NCI-H510A (cell line): ENCODE data around the gene PARP6.
A peak's percentile ranks its signal among the peaks of the same experiment; 100 is the strongest.

Source experiments
- DNase-seq: peaks from one replicate; lab custom pipeline; 2025; lab: John Stamatoyannopoulos, UW

The PARP6 gene

DNA sequence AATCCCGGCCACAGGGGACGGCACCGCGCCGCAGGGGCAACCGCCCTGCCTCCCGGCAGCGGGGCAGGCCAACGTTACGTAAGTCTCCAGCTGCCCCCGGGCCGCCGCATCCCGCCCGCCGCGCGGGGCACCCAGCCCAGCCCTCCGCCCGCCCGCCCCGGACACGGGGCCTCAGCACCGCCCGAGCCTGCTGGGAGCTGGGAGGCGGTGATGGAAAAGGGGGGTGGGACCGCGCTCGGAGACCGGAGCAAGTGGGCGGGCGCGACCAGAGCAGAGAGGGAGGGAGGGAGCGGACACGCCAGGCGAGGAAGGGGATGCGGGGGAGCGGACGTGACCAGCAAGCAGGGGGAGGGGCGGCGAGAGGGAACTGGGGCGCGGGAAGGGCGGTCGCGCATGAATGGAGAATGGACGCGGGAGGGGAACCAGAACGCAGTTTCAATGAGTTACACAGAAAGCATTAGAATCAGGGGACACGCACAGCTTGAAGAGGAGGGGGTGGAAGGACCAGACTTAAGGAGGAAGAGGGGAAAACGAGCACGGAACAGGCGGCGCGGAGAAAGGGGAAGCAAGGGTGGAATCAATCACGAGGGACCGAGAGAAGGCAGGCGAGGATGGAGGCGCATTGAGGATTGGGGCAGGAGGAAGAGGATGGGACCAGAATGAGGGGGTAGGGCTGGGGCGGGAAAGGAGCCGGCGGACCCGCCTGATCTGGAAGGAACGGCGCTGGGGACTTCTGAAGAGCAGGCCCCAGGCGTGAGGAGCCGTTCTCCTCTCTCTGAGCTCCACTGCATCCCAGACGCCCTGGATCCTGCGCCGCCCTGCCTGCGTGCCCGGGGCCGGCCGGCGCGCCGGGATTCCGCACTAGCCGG, 41.9 kb downstream of the PARP6 start:
- DNase-seq: peak; percentile 74

DNA sequence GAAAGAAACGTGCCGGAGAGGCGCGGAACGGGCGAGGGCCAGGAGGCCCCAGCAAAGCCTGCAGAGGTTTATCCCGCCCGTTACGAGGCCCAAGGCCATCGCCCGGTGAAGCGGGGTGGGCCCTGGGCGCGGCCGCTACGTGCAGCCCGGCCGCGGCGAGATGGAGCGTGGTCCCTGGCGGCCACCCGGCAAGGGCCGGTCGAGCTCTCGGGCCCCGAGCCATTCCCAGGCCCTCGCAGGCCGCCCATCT, 42.5 kb downstream of the PARP6 start:
- no peak for DNase-seq

DNA sequence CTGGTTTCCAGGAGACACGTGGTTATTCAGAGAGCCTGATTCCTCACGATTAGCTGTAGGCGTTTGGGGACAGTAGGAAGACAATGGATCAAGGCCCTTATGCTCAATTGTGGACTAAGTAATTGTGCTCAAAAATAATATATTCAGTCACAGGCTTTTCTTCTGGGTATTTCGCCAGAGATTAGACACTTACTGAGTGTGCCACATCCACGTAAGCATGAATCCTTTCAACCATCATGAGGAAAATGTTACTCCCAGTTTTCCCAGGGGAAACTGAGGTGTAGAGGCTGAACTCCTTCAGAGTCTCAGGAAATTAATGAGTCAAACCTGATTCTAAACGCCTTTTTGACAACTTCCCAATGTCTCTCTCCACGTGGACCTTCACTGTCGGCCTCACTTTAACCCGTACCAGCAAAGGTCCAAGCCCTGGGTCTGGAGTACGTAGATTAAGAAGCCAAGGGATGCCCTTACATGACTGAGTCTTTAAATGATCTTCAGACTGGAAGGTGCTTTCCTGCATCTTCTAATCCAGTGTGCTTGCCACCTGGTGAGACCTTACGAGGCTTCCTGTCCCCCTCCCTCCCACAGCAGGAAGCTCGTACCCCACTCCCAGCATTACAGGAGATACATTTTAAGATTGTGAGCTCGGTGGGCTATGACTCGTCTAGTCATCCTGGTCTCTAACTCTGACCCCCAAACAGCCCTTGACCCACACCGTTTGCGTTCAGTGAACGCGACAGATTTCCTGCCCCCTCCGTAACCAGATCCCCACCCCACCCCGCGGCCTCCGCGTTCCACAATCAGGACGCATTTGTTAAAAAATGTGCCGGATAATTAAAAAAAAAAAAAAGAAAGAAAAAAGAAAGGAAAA, 43.0 kb downstream of the PARP6 start:
- DNase-seq: no peak

DNA sequence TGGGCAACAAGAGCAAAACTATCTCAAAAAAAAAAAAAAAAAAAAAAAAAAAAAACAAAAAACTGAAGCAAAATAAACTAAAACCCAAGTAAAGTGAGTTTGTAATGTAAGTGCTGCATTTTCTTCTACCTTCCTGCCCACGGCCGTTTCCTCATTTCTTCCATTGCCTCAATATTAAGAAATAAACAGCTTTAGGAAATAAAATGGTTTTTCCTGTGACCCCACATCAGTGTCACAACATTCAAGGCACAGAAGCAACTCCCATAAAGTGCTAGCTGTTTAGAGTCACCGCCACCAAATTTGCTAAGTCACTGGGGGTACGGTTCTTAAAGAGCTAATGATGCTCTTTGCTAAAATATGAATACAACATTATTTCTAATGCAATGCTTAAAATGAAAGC, 44.6 kb downstream of the PARP6 start:
- no peak for DNase-seq

DNA sequence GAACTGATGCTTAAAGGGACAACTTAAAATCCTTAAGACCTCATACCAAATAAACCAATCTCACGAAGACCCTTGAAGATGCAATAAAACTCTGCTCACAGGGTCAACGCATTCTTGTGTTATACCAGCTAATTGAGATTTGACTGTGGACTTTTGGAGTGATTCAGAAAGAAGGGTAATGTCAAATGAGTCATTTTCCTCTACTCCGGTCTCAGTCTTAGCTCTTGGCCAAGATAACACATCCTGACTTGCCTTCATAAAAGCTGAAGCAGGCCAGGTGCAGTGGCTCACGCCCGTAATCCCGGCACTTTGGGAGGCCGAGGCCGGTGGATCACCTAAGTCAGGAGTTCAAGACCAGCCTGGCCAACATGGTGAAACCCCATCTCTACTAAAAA, 45.2 kb downstream of the PARP6 start:
- no peak for DNase-seq

DNA sequence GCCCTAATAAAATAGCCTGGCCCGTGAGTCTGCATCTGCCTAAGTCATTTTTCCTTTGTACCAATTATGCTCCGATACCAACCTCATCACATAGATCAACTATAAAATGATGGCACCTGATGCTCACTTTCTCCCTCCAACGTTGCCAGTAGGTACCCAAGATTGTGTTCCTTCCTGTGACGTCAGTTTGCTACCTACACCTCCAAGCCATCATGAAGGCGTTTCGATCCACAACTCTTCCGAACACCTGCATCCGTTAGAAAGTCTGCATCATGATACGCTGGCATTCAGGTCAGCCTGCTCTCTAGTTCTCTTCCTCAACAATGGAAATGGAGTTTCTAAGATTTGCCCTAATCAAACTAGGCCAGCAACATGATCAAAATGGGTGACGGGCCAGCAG, 49.1 kb downstream of the PARP6 start:
- no peak for DNase-seq

GRCh38 chr15:72222393-72222792, 50.0 kb downstream of the PARP6 start:
- DNase-seq: no peak

DNA sequence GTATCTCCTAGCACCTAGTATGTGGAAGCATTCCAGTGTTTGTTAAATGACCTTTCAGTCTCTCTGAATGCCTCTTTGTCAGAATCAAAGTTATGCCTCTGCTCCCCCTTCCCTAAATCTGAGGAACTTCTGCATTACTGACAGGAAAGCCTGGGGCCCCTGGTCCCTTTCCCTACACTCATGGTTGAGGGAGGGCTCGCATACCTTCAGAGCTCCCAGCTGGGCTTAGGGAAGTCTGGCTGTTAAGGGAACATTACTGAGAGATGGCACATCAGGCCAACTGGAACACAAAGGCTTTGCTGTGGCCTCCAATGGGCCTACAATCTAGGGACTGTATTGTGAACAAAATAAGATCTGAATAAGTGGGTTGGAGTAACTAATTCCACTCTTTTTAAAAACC, 51.7 kb downstream of the PARP6 start:
- DNase-seq: no peak

DNA sequence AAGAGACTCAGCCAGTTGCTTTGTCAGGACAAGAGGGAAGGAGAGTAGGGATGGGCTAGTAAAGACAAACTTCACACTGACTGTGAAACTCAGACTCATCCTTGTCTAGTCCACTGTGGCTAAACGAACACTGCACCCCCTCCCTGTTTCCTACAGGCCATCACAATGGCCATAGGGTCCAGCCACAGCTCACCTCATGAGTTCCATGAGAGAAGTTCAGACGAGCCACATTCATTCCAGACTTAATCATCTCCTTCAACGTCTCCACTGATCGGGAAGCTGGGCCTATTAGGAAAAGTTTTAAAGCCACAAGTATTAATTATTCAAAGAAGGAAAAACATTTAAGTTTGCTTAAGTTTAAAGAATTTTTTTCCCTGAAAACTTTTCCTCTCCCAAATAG, 55.1 kb downstream of the PARP6 start:
- no peak for DNase-seq

DNA sequence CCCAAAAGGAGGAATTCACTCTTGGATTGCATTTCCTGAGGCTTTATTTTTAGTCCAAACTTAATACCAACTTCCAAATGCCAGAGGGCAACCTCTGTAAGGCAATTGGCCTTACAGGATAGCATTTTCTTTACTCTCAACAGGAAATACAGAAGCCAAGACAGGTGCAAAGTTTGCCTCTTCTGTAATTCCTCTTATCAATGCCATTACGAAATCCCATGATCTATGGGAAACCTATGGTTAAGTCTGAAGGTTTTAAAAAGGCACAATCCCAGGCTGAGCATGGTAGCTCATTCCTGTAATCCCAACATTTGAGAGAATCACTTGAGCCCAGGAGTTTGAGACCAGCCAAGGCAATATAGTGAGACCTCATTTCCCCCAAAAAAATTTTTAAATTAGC, 56.3 kb downstream of the PARP6 start:
- DNase-seq: no peak

GRCh38 chr15:72207558-72208085, 64.7 kb downstream of the PARP6 start:
- DNase-seq: no peak

GRCh38 chr15:72206677-72207000, 65.7 kb downstream of the PARP6 start:
- DNase-seq: no peak

- DNase-seq: no peak
Measured at GRCh38 chr15:72205896-72206676, 66.3 kb downstream of the PARP6 start.

GRCh38 chr15:72205273-72205672, 67.1 kb downstream of the PARP6 start:
- no peak for DNase-seq

DNA sequence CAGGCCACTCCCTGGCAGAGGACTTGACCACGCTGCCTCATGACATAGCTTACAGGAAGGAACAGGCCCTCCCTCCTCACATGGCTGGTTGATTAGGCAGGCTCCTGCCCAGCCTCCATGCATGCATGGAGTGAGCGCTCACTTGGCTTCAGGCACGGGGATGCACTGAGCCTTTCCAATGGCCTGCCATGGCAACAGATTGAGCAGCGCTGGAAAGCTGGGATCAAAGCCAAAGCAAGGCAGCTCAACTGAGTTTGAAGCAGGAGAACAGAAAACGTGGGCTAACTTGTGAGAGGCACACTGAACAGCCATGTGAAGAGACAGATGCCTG, 68.9 kb downstream of the PARP6 start:
- no peak for DNase-seq

- no peak for DNase-seq
Measured at GRCh38 chr15:72202801-72203506, 69.4 kb downstream of the PARP6 start.

- DNase-seq: no peak
Measured at GRCh38 chr15:72202302-72202701, 70.1 kb downstream of the PARP6 start.

- DNase-seq: no peak
Measured at GRCh38 chr15:72201391-72201921, 70.9 kb downstream of the PARP6 start.

DNA sequence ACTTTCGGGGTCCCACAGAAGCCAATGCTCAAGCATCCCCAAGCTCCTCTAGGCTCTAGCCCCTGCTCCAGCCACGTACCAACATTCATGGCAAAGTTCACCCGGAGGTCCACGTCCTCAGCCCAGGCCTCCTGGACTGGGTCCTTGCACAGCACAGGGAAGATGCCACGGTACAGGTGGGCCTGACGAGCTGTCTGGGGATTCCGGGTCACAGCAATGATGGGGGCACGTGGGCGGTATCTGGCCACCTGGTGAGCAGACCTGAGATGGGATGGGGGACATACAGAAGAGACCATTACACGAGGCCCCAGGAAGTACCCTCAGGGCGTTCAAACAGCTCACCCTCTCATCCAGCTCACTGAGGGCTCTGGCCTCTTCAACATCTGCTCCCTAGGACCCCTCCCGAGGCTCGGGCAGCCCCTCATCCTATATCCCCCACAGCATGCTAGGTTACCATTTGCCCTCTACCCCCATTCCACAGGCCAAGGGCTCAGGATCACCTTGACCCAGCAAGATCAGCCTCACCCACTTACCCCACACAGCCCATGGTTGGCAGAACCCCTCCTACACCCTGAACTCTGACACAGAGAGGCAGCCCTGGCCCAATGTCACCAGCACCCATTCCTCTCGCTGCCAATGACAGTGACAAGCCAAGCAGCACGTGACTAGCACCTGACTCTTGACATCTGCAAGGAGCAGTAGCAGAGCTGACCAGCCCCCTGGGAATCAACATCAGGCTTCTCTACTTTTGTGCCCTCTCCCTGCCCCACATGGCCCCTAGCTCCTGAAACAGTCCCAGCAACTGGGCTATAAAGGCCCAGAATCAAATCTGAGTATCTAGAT, 71.7 kb downstream of the PARP6 start:
- no peak for DNase-seq

- no peak for DNase-seq
Measured at GRCh38 chr15:72199721-72200212, 72.6 kb downstream of the PARP6 start.

DNA sequence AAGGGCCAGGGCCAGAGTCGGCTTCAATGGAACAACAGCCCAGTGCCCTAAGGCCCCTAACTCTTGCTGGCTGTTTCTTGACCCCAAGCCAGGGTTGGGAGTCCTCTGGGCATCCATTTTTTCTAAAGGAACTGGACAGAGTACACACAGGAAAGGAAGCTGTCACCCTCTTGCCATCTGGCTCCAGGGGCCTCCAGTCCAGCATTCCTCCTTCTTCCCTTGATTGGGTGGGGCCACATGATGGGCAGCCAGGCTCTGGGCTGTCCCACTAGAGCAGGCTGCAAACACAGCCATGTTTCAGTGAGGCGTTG, 73.2 kb downstream of the PARP6 start:
- DNase-seq: no peak
